ENCODE data around the gene EXOC6B. TPM values are rescaled to one million over a fixed set of nuclear protein-coding genes. Genes with fewer than 3 reads are reported as not detected.

The EXOC6B gene
- total RNA-seq, 1 donor from 2014 or later: 33.0 TPM

DNA sequence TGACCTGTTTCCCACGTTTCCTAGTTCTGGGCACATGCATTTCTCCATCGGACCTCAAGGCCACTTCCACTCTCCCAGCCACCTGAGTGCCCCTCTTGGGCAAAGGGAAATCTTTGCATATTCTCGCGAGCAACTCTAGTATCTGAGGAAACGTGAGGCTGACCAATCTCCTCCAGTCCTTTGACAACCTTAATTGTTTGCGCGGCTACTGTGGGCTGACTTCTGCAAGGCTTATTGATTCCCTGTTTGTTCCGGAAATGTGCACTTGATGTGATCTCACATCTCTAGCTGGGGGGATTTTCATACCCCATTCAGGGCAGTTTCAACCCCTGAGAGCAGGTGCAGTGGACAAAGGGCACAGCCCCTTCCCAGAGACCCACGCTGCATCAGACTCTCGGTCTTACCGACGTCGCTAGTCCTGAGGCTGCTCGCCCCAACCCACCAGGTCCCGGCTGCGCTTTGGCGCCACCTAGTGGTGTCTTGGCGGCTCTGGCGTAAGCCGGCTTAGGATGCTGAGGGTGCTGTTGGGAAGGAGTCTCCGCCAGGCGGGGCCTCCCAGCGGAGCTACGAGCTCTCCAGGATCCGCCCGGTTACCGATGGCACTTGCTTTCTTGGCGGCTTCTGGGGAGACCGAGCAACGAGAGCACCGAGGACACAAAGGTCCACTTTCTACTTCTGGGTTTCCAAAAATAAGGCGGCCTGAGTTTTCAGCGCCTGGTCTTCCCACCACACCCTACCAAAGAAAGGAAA, 36.6 kb upstream of the EXOC6B start:
- intact Hi-C loops (cut with DNase I): loop anchor here (5.0 kb wide), 1 partner anchor 90 kb away; no protein-coding TSS in a partner anchor
- Histone ChIP-seq H3K36me3 (no peaks in the 10 kb centered on the region), H3K4me3 (peak overlapping the region; percentile 17), H3K27ac (no peak overlapping the region), H3K4me1 (peaks cover 8% of the 10 kb centered on the region), H3K9me3 (no peaks in the 10 kb centered on the region), H3K27me3 (ENCODE audit: low read depth) (peaks cover 11% of the 10 kb centered on the region)
- TF ChIP-seq, protein P1, sequence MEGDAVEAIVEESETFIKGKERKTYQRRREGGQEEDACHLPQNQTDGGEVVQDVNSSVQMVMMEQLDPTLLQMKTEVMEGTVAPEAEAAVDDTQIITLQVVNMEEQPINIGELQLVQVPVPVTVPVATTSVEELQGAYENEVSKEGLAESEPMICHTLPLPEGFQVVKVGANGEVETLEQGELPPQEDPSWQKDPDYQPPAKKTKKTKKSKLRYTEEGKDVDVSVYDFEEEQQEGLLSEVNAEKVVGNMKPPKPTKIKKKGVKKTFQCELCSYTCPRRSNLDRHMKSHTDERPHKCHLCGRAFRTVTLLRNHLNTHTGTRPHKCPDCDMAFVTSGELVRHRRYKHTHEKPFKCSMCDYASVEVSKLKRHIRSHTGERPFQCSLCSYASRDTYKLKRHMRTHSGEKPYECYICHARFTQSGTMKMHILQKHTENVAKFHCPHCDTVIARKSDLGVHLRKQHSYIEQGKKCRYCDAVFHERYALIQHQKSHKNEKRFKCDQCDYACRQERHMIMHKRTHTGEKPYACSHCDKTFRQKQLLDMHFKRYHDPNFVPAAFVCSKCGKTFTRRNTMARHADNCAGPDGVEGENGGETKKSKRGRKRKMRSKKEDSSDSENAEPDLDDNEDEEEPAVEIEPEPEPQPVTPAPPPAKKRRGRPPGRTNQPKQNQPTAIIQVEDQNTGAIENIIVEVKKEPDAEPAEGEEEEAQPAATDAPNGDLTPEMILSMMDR (IDR thresholded peaks at IDR 0.05): peak; percentile 99
- peak; percentile 92 for DNase-seq
- ATAC-seq: peak; percentile 98 to 99

- Histone ChIP-seq H3K27me3 (ENCODE audit: low read depth) (peaks cover 11% of the 10 kb centered on the region), H3K4me1 (peaks cover 8% of the 10 kb centered on the region), H3K4me3 (no peak overlapping the region), H3K9me3 (no peaks in the 10 kb centered on the region), H3K36me3 (no peaks in the 10 kb centered on the region), H3K27ac (no peak overlapping the region)
- TF ChIP-seq, protein P1 (IDR thresholded peaks at IDR 0.05): peak; percentile 65
- intact Hi-C loops (cut with DNase I): loop anchor here (5.0 kb wide), 1 partner anchor 88 kb away; no protein-coding TSS in a partner anchor
- ATAC-seq: peak; percentile 78 to 83
- DNase-seq: no peak
These were observed 34.0 kb upstream of the EXOC6B start for GRCh38 chr2:72859831-72860262.

DNA sequence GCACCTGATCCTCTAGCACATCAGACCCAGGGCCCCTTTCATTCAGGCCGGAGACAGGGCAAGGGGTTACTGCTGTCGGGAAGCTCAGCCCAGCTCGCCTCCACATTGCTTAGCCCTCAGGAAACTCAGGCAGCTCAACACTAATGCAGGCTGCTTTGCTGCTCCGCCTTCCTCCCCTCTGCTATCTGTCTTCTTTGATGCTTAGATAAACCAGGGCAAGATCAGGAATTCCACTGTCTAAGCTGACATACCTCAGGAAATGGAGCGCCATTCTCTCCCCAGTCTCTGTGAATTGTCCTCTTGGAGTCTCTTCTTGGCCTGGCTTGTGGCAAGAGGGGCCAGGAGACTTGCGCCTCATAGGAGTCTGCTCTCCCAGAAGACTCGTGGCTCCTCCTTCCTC, 25.5 kb upstream of the EXOC6B start:
- no peak for DNase-seq
- TF ChIP-seq, protein P1 (IDR thresholded peaks at IDR 0.05): no peak
- no peak overlapping the region for H3K27ac ChIP-seq
- H3K4me3 ChIP-seq: no peak overlapping the region
- no peak for ATAC-seq
- no peaks in the 10 kb centered on the region for H3K9me3 ChIP-seq
- H3K4me1 ChIP-seq: no peaks in the 10 kb centered on the region
- no peaks in the 10 kb centered on the region for H3K36me3 ChIP-seq
- intact Hi-C loops (cut with DNase I): no loop called here
- no peaks in the 10 kb centered on the region for H3K27me3 ChIP-seq (ENCODE audit: low read depth)

- TF ChIP-seq, protein P1 (IDR thresholded peaks at IDR 0.05): no peak
- no peak for DNase-seq
These were observed 23.3 kb upstream of the EXOC6B start for GRCh38 chr2:72849138-72849462.

DNA sequence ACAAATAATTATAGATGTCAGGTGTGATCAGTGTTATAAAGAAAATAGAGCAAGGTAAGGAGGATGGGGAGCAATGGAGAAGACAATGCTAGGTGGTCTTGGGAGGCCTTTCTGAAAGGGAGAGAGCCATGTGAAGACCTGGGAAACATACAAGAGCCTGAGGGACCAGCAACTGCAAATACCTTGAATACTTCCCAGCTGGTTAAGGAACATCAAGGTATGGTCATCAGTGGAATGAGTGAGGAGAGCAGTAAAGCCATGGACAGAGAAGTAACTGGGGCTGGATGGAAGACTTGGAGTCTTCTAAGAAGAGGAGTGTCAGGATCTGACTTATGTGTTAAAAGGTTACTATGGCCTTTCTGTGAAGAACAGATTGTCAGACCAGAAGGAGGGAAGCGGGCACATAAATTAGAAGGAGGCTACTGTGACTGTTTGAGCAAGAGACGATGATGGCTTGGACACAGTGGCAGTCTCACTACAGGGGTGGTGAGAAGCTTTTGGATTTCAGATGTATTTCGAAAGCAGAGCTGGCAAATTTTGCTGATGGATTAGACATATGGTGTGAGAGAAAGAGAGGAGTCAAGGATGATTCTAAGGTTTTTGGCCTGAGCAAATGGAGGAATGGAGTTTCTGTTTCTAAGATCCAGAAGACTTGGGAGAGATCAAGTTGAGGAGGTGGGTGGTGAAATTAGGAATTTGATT, 22.8 kb upstream of the EXOC6B start:
- no peak for DNase-seq
- Histone ChIP-seq H3K4me1 (no peaks in the 10 kb centered on the region), H3K9me3 (no peaks in the 10 kb centered on the region), H3K4me3 (no peak overlapping the region), H3K27ac (no peak overlapping the region), H3K36me3 (no peaks in the 10 kb centered on the region), H3K27me3 (ENCODE audit: low read depth) (no peaks in the 10 kb centered on the region)
- TF ChIP-seq, protein P1 (IDR thresholded peaks at IDR 0.05): no peak
- no peak for ATAC-seq
- intact Hi-C loops (cut with DNase I): no loop called here

More at GRCh38 chr2:72849138-72849462, 23.3 kb upstream of the EXOC6B start:
- Histone ChIP-seq H3K4me1 (no peaks in the 10 kb centered on the region), H3K27me3 (ENCODE audit: low read depth) (no peaks in the 10 kb centered on the region), H3K4me3 (no peak overlapping the region), H3K27ac (no peak overlapping the region), H3K9me3 (no peaks in the 10 kb centered on the region), H3K36me3 (no peaks in the 10 kb centered on the region)
- intact Hi-C loops (cut with DNase I): no loop called here
- no peak for ATAC-seq

Data from lower lobe of right lung (tissue), 2 donors.